GM12892 (cell line): ENCODE data around the gene TTYH2.

Experiments used
- POLR2A ChIP-seq: IDR thresholded peaks from 2 replicates; pipeline ENCODE4 v1.6.1; 2011; ENCODE audit warnings: low read depth, low read length, control low read depth
- POLR2AphosphoS5 ChIP-seq: IDR thresholded peaks from 2 replicates; pipeline ENCODE4 v1.6.1; 2011; ENCODE audit warnings: low read depth, low read length, control low read depth
- TAF1 ChIP-seq: IDR thresholded peaks from 2 replicates; pipeline ENCODE4 v1.6.1; 2011; ENCODE audit warnings: low read depth, mild to moderate bottlenecking, control low read depth, low read length, borderline replicate concordance

- TF ChIP-seq POLR2AphosphoS5 = no peak
- no peak for TF ChIP-seq POLR2A
- no peak for TF ChIP-seq TAF1
Measured at GRCh38 chr17:74218436-74218835, 5.1 kb downstream of the TTYH2 start.
